ENCODE results near the gene SAP30L.

Gene SAP30L

DNA sequence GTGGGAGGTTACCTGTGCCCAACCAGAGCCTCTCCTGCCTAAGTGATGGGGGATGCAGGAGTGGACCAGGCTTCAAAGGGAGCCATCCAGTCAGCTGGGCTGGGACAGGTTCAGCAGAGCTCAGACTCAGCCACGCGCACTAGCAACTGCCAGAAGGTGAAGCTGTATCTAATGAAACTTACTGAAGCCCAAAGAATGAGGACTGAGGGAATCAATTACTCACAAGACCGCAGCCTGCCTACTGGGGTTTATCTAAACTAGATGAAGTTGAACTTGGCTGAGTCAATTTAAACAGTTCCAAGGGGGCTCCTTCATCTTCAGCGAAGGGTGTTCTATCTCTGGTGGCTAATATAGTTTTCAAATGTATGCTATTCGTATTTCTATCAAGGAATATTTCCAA is 20.9 kb downstream of the SAP30L start:
- DNase-seq: no peak

DNA sequence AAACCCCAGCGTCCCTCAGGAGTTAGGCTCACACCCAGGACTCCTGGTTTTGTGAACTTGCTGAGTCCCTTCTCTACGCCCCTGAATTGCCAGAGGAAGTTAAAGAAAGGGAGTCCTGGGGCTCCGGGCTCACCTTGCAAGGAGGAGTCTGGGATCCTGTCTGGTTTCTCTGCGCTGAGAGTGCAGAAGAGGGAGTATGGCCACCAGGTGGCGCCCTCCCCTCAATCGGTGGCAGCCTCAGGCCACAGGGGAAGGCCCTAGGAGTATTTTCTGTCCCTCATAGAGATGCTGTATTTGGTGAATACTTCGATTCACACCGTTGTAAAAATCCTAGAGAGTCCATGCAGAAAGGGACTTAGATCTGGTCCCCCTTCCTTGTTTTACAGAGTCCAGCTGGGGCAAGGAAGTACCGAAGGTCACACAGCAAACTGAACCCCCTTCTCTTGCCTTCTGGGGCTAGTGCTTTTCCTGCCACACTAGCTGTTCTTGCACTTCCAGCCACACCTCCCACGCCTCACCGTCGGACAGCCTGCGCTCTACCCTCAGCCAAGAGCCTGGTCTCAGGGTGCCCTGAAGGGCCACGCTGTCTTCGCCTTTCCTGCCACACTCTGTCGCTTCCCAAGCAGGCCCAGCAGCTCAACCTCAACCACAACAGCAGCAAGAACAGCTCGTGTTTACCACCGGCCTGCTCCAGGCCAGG is 22.0 kb downstream of the SAP30L start:
- peak; percentile 85 for DNase-seq

DNA sequence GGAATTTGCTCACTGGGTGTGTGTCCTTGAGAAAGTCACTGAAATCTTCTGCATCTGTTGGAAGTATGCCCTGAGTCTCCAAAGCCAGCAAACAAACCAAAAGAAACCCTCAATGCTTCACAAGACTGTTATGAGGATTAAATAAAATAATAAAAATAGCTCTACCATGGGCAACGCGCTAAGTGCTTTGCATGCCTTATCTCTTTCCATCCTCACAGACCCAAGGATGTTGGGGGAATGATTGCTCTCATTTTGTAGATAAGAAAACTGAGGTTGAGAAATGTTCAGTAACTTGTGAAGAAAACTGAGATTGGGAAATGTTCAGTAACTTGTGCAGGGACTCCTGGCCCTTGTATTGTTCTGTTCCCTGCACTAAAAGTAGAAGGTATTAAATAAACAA is 24.3 kb downstream of the SAP30L start:
- DNase-seq: no peak

DNA sequence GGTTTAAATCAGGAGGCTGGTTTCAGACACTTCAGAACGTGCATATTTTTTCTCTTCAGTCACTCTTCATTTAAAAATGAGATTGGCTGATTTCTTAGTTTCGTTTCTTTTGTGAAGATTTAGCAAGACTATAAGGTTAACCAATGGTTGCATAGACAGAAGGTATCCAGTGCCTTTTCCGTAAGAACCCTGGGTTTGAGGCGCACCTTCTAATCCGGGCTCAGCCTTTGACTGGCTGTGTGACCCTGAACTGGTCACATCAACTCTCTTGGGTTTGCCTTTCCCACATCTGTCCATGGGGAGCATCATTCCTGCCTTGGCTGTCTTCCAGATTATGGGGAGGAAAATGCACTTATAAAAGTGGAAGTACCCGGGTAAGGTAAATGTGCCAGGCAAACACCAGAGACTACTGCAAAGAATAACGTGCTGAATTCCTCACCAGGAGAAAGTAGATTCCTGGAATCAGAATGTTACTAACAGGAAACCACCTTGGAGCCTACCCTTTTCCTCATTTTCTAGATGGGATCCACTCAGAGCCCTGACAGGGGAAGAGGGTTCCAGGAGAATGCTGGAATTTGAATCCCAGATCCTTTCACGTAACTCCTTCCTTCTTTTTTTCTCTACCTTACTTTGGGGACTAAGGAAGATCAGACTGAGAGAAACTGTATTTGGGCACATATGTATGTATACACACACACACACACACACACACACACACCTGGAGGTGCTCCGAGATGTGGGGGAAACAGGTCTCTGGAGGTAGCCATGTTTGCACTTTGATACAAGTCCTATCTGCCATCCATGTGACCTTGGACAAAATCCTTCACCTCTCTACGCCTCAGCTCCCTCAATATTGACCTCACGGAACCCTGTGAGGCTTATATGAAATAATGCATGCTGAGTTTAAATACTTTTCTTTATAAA is 25.4 kb downstream of the SAP30L start:
- DNase-seq: no peak

DNA sequence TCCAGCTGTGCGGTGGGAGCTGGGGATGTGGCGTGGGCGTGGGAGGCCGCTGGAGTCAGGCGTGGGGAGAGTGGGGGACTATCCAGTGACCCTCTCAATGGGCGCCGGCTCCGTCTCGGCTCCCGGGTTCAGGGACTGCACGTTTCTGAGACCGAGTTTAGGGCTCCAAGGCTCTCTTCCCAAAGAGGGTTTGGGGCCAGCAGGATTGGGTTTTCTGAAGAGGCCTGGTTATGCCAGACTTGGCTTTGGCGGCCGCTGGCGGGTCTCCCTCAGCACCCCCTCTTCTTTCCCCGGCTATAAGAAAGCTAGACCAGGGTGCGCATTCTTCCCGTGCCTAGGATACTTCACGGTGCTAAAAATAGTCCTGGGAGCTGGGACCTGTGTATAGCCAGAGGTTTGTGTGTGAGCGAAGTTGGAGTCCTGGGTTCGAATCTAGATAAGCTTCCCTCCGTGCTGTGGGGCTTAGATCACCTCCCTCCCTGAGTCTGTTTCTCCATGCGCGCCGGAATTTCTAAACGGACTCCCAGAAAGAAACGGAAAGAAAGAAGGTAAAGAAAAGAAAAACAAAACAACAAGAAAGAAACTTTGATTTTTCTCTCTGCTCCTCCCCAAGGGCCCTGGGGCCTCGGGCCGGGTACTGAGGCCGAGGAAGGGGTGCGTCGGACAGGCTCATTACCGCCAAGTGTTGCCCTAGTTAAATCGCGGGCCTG is 27.2 kb downstream of the SAP30L start:
- no peak for DNase-seq

DNA sequence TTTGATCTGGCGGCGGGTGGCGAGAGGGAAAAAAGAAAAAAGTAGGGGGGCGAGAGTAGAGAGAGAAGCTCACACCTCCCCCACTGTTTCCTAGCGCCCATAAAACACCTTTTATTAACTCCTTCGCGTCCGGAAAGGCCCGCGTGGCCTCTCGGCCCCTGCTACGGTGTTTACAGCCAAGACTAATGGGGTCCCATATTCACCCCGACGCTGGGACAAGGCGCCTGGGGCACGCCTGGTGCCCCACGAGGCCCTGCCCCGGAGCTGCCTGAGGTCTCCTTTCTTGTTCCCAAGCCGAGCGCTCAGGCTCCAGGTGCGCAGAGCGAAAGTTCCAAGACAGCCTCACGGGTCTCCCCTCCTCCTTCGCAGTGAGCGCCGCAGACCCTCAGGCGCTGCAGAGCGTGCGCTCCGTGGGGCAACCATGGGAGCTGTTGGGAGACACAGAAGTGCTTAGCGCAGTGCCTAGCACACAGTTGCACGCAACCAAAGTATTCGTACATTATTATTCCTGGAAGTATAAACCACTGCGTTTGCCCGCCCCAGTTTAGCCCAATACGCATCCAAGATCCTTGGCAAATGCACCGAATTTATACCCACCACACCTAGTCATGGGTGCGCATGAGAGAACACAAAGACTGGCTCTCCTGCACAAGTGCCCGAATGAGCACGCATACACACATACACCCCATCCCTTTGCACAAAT is 27.9 kb downstream of the SAP30L start:
- no peak for DNase-seq

DNA sequence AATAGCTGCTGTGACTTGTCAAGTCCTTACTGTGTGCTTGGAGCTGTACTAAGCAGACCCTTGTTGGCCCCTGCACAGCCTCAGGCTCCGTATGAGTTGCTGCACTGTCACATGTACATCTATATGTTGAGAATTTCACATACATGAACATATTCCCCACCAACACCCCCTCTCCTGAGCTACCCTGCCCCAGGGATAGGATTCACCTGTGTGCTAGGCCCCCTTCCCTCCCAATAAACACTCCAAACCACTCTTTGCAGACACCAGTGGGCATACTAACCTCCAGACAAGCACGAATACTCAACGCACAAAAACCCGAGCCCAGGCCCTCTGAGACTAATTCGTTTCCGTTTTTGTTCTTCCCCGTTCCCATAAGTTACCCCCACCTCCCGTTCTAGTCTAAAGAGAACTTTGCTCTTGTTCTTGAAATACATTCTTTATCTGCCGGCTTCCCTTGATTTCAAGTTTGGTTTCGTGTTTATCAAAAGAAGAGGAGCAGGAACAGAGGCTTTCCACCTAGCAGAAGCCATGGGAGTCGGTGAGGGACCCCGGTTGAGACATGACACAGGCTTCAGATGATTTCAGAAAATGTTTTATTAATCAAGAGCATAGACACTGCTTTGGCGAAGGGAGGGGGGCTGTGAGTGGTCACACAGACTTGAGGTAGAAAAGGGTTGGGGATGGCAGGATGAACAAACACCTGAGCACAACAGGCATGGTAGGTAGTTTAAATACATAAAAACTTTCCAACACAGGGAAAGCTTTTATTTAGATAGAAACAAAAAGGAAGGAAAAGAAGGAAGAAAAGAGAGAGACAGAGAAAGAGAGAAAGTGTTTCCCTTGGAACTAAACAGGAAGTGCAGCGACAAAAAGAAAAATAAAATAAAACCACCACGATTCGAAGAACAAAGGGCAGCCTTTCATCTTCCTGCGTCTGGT is 28.9 kb downstream of the SAP30L start:
- DNase-seq: no peak

DNA sequence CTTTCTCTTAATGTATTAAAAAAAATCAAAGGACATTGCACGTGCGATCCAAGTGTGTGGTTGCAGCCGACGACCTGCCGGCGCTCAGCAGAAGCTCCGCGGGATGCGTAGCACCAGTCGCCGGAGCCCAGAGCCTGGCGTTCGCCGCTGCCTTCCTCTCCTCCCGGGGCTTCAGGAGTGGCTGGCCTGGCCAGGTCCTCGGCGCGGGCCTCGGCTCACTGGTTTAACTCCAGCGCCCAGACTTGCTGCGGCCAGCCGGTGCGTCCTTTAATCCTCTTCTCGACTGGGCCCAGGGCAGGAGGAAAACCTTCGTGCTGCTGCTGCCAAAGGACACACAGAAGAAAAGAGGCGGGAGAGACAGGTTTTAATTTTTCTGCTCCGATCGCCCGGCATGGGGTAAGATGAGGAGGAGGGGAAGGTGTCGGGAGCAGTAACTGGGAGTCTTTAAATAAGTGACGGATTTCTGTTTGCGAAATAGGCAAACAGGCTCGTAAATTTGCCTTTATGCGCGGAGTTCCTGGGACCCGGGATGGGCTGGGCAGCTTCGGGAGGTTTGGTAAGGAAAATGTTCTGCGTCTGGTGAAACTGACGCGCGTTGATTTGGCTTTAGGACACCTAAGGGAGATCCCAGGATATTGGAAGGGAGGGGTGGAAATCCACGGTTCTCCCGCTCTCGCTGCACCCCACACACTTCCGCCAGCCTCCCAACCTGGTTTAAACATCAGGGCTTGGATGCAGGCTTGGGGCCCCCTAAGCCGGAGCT is 30.0 kb downstream of the SAP30L start:
- peak; percentile 65 for DNase-seq

DNA sequence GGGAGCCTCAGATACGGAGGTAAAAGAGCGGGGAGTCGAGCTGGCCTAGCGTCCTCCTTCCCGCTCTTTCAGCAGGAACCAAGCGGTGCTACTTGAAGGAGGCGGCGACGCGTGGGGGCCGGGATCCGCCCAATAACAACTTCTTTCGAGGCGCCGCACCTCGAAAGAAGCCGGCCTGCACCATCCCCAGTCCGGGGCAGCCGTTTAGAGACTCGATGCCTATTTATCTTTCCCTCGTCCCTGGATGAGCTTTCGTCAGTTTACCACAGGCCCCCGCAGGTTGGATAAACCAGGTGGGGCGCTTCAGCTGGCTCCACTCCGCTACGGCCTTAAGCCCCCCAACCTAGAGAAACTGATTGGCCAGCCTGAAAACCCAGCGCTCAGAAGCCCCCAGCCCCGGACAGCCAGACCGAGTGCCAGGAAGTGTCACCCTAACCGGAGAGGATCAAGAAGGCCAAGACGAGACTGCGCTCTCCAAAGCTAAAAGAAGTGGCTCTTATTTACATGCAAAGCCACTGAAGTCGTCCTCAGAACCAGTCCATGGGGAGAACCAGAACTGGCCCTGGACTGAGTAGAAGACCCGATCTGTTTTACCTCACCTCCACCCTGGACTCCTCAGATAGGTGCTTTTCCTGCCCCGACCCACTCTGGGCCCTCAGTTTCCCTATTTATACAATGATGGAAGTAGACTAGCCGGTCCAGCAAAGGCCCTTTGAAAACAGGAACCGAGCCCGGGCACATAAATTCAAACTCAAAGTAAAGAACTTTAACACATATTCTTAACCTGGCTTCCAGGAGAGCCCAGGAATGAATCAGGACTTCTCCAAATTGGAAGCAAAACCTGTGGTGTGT is 30.8 kb downstream of the SAP30L start:
- peak; percentile 36 for DNase-seq

DNA sequence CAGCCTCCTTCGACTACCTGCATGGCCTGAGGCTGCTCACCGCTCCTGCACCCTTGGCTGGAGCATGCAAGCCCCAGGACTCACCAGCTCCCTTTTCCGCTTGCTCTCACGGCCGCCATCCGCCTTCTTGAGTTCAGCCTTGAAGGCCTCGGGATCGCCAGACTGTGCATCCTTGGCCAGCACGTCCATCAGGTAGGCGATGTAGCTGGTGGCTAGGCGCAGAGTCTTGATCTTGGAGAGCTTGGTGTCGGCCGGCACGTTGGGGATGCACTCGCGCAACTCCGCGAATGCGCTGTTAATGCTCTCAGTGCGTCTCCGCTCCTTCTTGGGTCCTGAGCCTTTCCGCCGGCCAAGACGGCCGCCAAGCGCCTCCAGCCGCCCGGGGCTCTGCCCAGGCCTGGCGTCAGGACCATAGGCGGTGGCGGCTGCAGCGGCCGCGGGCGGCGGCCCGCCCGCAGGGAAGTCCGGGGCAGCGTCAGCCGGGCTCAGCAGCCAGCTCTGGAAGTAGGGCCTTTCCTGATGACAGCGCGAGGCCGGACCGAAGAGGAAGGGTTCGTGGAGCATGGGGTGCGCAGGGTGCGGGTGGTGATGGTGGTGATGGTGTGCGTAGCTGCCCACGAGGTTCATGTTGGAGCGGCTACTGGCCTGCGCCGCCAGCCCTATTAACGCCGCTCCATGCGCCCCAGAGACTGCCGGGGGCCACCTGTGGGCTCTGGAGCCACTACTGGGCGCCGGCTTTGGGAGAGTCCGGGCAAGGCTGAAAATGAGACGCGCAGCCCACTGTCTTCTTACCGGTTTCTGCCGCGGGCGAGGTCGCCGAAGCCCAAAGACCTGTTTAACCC is 31.8 kb downstream of the SAP30L start:
- peak; percentile 80 for DNase-seq

DNA sequence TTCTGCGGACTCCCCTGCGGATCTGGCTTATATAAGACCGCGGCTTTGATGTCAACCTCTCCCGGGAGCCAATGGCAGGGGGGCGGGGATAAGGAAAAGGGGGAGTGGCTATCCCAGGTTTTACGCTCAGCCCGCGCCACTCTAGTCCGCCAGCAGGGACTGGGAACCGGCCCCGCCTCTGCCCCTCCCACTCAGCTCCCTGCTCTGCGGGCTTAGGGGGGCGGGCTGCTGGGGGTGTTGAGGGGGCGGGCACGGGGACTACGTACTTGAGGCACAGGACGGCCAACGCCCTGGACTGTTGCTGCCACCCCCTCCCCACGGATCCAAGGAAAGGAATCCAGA is 32.4 kb downstream of the SAP30L start, which contains the start of gene HAND1:
HAND1 (minus strand) TSS at position 4 of the 342 bp plus-strand sequence. CDS start 219 bp downstream, outside the sequence.
- DNase-seq: peak; percentile 82

DNA sequence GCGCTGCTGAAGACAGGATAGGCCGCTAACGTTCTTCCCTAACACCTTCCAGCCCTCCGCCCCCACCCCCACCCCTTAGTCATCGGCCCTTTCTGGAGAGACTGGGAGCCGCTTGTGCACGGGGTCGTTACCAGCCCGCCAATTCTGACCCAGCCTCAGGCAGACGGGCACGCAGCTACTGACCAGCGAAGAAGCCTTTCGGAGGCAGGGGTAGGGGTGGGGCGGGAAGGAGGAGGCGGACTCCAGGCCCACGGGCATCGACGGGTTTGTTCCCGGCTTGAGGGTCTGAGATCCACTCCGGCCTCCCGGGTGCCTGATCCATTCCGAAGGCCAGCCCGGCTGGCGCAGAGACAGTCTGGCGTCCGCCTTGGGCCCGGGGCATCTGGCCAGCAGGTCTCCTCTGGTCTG is 33.0 kb downstream of the SAP30L start:
- peak; percentile 50 for DNase-seq

DNA sequence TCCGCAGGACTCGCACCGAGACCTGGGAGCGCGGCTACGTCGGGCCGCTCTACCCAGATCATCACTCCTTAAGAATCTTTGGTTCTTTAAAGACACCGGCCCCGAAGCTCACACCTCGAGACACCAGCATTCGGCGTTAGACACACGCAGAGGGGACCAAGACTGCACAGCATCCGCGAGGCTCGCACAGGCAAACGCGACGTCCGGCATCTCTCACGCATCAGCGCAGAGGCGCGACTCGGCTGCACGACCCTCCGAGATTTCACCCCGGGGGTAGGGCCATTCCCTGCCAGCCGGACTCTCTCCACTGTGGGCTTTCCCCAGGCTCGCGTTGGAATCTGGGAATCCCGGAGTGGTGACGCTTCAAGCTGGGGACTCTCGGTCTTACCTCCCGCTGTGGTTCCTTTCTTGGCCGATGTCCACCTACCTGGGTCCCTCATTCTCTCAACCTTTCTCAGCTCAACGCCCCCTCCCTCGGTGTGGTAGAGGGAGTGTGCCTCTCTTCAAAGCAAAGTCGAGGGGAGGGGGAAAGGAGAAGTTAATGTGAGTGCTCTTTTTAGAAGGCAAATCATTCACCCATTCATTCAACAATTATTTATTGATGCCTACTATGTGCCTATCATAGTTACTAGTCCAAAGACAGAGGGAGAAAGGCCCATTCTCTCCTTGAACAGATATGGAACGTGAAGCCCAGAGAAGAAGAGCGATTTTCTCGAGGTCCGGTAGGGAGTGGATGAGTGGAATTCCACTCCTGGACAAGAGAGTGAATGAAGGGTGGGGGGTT is 33.6 kb downstream of the SAP30L start:
- DNase-seq: peak; percentile 47

DNA sequence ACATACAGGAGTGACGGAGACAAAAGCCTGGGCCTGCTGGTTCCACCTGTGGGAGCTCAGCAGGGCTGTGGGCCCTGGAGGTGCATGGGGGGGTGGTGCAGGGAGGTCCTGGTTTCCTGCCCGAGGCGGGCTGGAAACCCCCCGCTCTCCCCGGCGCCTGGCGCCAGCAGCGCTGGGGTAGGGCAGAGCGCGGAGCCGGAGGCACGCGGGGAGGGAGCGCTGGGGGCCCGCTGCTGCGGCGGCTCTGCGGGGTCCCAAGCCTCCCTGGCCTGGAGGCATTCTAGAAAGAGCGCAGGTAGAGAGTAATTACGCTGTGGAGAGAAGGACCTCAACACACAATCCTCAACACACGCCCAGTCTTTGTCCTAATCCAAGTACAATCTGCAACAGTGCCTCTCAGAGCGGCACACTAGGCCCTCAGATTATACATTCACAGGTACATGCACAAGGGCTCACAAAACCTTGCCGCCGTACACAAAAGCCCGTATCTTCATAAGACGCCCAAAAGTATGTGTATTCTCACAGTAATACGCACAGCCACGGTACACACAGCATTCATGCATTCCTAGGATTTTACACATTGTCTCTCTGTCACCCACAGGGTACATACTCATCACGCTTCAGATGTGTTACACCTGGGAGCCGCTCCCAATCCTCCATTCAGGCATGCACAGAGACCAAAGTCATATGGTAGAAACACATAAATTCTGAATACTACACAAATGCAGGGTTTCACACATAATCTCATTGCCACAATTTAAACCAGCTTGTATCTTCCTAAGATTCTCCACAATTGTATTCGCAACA is 34.4 kb downstream of the SAP30L start:
- no peak for DNase-seq

DNA sequence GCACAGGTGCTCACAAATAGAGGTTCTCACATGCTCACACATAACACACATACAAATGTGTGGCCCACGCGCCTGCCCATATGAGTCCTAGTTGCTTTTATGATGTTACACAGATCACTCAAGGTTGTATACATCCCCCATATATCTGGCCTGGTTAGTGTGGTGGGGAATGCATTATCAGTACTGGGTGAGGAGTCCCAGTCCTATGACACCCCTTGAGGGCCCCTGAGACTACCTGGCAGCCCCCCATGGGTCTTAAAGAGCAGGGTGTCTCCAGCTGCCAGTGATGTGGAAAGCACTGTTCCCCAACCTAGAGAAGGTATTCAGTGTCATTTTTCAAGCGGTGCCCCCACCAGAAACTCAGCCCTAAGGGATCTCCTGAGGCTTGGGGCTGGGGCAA is 35.0 kb downstream of the SAP30L start:
- no peak for DNase-seq

DNA sequence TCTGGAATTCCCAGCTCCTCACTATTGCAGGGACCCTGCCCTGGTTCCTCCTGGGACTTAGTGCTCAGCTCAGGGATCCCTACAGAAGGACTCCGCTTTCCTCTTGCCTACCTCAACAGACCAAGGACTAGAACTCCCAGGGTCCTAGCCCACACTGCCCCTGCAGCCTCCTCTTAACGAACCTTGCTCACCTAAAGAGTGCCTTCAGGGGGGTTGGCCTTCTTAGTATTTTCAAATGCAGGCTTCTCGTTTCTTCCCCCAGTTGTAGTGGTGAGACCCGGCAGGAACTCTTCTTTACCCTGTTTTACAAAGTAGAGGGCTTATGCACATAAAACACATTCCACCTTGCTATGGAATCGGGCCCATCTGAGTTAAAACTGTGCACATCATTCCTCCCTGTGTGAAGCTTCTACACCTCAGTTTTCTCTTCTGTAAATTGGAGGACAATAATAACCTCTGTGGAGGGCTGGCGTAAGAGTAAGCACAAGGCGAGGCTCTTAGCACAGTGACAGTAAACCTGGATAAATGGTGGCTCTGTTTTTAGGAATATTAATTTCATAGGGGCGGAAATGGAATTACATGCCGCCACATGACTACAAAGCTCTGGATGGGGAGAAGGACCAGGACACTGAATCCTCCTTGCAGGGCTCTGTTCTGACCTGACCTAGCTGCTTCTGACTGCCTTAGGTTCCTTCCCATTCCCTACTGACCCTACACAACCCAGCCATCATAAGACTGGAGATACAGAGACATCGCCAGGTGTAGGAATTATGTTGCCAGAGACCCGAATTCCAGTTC is 36.0 kb downstream of the SAP30L start:
- no peak for DNase-seq
